HEK293 (cell line): ENCODE results near the gene SLC35G6.

Experiments
- PRDM10 ChIP-seq: fragments of 450-650 bp; formaldehyde crosslinking; IDR thresholded peaks from 2 replicates; pipeline ENCODE4 v1.5.1; 2016; ENCODE audit warnings: missing biosample characterization, missing genetic modification characterization
- REPIN1 ChIP-seq: fragments of 450-650 bp; formaldehyde crosslinking; IDR thresholded peaks from 2 replicates; pipeline ENCODE4 v1.5.1; 2017; ENCODE audit warnings: missing biosample characterization, missing genetic modification characterization, low read depth
- TSHZ1 ChIP-seq: fragments of 450-650 bp; formaldehyde crosslinking; IDR thresholded peaks from 2 replicates; pipeline ENCODE4 v1.5.1; 2016; ENCODE audit warnings: missing biosample characterization, missing genetic modification characterization, borderline replicate concordance
- ZBTB17 ChIP-seq: fragments of 450-650 bp; formaldehyde crosslinking; IDR thresholded peaks from 2 replicates; pipeline ENCODE4 v1.5.1; 2016; ENCODE audit warnings: missing biosample characterization, missing genetic modification characterization
- ZBTB8A ChIP-seq: fragments of 450-650 bp; formaldehyde crosslinking; IDR thresholded peaks from 2 replicates; pipeline ENCODE4 v1.5.1; 2016; ENCODE audit warnings: missing biosample characterization, missing genetic modification characterization
- ZNF132 ChIP-seq: fragments of 450-650 bp; formaldehyde crosslinking; IDR thresholded peaks from 2 replicates; pipeline ENCODE4 v1.5.1; 2017; ENCODE audit warnings: missing biosample characterization, missing genetic modification characterization, borderline replicate concordance
- ZNF202 ChIP-seq: fragments of 450-650 bp; formaldehyde crosslinking; IDR thresholded peaks from 2 replicates; pipeline ENCODE4 v1.5.1; 2016; ENCODE audit warnings: missing biosample characterization, missing genetic modification characterization, borderline replicate concordance
- ZNF214 ChIP-seq: fragments of 450-650 bp; formaldehyde crosslinking; IDR thresholded peaks from 2 replicates; pipeline ENCODE4 v1.5.1; 2017; ENCODE audit warnings: missing biosample characterization, mild to moderate bottlenecking, missing genetic modification characterization, borderline replicate concordance
- ZNF501 ChIP-seq: fragments of 450-650 bp; formaldehyde crosslinking; IDR thresholded peaks from 2 replicates; pipeline ENCODE4 v1.5.1; 2016; ENCODE audit warnings: missing biosample characterization, missing genetic modification characterization
- ZNF544 ChIP-seq: fragments of 450-650 bp; formaldehyde crosslinking; IDR thresholded peaks from 2 replicates; pipeline ENCODE4 v1.5.0; 2017; ENCODE audit warnings: missing biosample characterization, missing genetic modification characterization
- ZNF585B ChIP-seq: fragments of 450-650 bp; formaldehyde crosslinking; IDR thresholded peaks from 2 replicates; pipeline ENCODE4 v1.5.1; 2016; ENCODE audit warnings: missing biosample characterization, missing genetic modification characterization
- ZNF747 ChIP-seq: fragments of 450-650 bp; formaldehyde crosslinking; IDR thresholded peaks from 2 replicates; pipeline ENCODE4 v1.5.1; 2016; ENCODE audit warnings: missing biosample characterization, missing genetic modification characterization
- ZSCAN16 ChIP-seq: fragments of 450-650 bp; formaldehyde crosslinking; IDR thresholded peaks from 2 replicates; pipeline ENCODE4 v1.5.1; 2016; ENCODE audit warnings: missing biosample characterization, missing genetic modification characterization
- TF ChIP-seq, protein P1 (sequence below): fragments of 450-650 bp; formaldehyde crosslinking; IDR thresholded peaks from 2 replicates; pipeline ENCODE4 v1.5.1; 2016; ENCODE audit warnings: missing biosample characterization, missing genetic modification characterization
- TF ChIP-seq, protein P2 (sequence below): fragments of 450-650 bp; formaldehyde crosslinking; IDR thresholded peaks from 2 replicates; pipeline ENCODE4 v1.5.1; 2016; ENCODE audit warnings: missing biosample characterization, missing genetic modification characterization
- TF ChIP-seq, protein P3 (sequence below): fragments of 450-650 bp; formaldehyde crosslinking; IDR thresholded peaks from 2 replicates; pipeline ENCODE4 v1.5.1; 2016; ENCODE audit warnings: missing biosample characterization, missing genetic modification characterization
- TF ChIP-seq, protein P4 (sequence below): fragments of 450-650 bp; formaldehyde crosslinking; IDR thresholded peaks from 2 replicates; pipeline ENCODE4 v1.5.1; 2016; ENCODE audit warnings: missing biosample characterization, missing genetic modification characterization
- TF ChIP-seq, protein P5 (sequence below): fragments of 450-650 bp; formaldehyde crosslinking; IDR thresholded peaks from 2 replicates; pipeline ENCODE4 v1.5.1; 2016; ENCODE audit warnings: missing biosample characterization, missing genetic modification characterization

The SLC35G6 gene

GRCh38 chr17:7478276-7479212 is 2.7 kb upstream of the SLC35G6 start (continued):
- TF ChIP-seq, protein P1, sequence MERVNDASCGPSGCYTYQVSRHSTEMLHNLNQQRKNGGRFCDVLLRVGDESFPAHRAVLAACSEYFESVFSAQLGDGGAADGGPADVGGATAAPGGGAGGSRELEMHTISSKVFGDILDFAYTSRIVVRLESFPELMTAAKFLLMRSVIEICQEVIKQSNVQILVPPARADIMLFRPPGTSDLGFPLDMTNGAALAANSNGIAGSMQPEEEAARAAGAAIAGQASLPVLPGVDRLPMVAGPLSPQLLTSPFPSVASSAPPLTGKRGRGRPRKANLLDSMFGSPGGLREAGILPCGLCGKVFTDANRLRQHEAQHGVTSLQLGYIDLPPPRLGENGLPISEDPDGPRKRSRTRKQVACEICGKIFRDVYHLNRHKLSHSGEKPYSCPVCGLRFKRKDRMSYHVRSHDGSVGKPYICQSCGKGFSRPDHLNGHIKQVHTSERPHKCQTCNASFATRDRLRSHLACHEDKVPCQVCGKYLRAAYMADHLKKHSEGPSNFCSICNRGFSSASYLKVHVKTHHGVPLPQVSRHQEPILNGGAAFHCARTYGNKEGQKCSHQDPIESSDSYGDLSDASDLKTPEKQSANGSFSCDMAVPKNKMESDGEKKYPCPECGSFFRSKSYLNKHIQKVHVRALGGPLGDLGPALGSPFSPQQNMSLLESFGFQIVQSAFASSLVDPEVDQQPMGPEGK, result peak; percentile 78
- TF ChIP-seq ZSCAN16 (no peak), PRDM10 (tag by site-specific recombination) (no peak), ZNF747 (tag by site-specific recombination) (no peak), REPIN1 (tag by site-specific recombination) (no peak), ZBTB8A (tag by site-specific recombination) (peak; percentile 66; the same call in 1 of the 2 replicates), ZNF544 (tag by site-specific recombination) (no peak), ZNF202 (no peak), TSHZ1 (tag by site-specific recombination) (no peak), ZNF214 (tag by site-specific recombination) (no peak), ZNF132 (tag by site-specific recombination) (no peak), ZNF585B (tag by site-specific recombination) (no peak), ZBTB17 (tag by site-specific recombination) (no peak), ZNF501 (no peak)
- TF ChIP-seq, protein P2, sequence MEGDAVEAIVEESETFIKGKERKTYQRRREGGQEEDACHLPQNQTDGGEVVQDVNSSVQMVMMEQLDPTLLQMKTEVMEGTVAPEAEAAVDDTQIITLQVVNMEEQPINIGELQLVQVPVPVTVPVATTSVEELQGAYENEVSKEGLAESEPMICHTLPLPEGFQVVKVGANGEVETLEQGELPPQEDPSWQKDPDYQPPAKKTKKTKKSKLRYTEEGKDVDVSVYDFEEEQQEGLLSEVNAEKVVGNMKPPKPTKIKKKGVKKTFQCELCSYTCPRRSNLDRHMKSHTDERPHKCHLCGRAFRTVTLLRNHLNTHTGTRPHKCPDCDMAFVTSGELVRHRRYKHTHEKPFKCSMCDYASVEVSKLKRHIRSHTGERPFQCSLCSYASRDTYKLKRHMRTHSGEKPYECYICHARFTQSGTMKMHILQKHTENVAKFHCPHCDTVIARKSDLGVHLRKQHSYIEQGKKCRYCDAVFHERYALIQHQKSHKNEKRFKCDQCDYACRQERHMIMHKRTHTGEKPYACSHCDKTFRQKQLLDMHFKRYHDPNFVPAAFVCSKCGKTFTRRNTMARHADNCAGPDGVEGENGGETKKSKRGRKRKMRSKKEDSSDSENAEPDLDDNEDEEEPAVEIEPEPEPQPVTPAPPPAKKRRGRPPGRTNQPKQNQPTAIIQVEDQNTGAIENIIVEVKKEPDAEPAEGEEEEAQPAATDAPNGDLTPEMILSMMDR (tag by site-specific recombination), result peak; percentile 24; the same call in 1 of the 2 replicates
- TF ChIP-seq, protein P3, sequence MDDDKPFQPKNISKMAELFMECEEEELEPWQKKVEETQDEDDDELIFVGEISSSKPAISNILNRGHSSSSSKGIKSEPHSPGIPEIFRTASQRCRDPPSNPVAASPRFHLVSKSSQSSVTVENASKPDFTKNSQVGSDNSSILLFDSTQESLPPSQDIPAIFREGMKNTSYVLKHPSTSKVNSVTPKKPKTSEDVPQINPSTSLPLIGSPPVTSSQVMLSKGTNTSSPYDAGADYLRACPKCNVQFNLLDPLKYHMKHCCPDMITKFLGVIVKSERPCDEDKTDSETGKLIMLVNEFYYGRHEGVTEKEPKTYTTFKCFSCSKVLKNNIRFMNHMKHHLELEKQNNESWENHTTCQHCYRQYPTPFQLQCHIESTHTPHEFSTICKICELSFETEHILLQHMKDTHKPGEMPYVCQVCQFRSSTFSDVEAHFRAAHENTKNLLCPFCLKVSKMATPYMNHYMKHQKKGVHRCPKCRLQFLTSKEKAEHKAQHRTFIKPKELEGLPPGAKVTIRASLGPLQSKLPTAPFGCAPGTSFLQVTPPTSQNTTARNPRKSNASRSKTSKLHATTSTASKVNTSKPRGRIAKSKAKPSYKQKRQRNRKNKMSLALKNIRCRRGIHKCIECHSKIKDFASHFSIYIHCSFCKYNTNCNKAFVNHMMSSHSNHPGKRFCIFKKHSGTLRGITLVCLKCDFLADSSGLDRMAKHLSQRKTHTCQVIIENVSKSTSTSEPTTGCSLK (tag by site-specific recombination), result no peak
- TF ChIP-seq, protein P4, sequence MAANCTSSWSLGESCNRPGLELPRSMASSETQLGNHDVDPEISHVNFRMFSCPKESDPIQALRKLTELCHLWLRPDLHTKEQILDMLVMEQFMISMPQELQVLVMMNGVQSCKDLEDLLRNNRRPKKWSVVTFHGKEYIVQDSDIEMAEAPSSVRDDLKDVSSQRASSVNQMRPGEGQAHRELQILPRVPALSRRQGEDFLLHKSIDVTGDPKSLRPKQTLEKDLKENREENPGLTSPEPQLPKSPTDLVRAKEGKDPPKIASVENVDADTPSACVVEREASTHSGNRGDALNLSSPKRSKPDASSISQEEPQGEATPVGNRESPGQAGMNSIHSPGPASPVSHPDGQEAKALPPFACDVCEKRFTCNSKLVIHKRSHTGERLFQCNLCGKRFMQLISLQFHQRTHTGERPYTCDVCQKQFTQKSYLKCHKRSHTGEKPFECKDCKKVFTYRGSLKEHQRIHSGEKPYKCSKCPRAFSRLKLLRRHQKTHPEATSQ (tag by site-specific recombination), result no peak
- TF ChIP-seq, protein P5, sequence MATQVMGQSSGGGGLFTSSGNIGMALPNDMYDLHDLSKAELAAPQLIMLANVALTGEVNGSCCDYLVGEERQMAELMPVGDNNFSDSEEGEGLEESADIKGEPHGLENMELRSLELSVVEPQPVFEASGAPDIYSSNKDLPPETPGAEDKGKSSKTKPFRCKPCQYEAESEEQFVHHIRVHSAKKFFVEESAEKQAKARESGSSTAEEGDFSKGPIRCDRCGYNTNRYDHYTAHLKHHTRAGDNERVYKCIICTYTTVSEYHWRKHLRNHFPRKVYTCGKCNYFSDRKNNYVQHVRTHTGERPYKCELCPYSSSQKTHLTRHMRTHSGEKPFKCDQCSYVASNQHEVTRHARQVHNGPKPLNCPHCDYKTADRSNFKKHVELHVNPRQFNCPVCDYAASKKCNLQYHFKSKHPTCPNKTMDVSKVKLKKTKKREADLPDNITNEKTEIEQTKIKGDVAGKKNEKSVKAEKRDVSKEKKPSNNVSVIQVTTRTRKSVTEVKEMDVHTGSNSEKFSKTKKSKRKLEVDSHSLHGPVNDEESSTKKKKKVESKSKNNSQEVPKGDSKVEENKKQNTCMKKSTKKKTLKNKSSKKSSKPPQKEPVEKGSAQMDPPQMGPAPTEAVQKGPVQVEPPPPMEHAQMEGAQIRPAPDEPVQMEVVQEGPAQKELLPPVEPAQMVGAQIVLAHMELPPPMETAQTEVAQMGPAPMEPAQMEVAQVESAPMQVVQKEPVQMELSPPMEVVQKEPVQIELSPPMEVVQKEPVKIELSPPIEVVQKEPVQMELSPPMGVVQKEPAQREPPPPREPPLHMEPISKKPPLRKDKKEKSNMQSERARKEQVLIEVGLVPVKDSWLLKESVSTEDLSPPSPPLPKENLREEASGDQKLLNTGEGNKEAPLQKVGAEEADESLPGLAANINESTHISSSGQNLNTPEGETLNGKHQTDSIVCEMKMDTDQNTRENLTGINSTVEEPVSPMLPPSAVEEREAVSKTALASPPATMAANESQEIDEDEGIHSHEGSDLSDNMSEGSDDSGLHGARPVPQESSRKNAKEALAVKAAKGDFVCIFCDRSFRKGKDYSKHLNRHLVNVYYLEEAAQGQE, result no peak
